GM11168 (cell line): Measurements from ENCODE around the gene PLEKHA8.

ENCODE experiments used
- in situ Hi-C: fragments of 300-500 bp; cut with MboI; formaldehyde crosslinking; loops from one replicate; pipeline ENCODE4 v1.12.0; 2022; ENCODE audit warnings: low sequenced_read_pairs; ENCODE audit not compliant: unreplicated experiment

The PLEKHA8 gene

GRCh38 chr7:30136743-30137485, 108.7 kb downstream of the PLEKHA8 start:
- in situ Hi-C loops: no loop called here

DNA sequence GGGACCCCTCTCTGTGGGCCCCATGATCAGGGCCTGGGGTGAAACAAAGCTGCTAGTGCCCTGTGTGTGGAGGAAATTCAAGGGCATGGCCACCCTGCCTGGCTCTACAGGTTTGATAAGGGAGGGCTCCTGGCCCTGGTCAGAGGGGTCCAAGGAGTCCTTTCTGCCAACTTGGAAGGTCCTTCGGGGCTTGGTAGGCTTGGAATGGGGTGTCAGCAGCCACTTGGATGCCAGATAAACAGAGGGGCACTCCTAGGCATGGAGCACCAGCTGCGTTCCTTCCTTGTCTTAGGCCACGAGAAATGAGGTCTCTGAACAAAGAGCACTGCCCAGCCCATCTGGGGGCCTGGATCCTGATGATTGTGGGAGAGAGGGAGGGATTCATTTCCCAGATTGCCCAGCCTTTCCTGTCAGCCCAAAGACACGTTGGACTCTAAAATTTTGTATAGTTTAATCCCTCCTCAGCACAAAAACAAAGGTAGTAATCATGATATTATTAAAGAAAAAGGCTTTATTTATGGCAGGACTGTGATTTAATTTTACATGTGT, 111.7 kb downstream of the PLEKHA8 start:
- in situ Hi-C loops: no loop called here

- in situ Hi-C loops: no loop called here
These were observed 112.2 kb downstream of the PLEKHA8 start for GRCh38 chr7:30140456-30140855.

GRCh38 chr7:30142710-30143109, 114.5 kb downstream of the PLEKHA8 start:
- in situ Hi-C loops: no loop called here

DNA sequence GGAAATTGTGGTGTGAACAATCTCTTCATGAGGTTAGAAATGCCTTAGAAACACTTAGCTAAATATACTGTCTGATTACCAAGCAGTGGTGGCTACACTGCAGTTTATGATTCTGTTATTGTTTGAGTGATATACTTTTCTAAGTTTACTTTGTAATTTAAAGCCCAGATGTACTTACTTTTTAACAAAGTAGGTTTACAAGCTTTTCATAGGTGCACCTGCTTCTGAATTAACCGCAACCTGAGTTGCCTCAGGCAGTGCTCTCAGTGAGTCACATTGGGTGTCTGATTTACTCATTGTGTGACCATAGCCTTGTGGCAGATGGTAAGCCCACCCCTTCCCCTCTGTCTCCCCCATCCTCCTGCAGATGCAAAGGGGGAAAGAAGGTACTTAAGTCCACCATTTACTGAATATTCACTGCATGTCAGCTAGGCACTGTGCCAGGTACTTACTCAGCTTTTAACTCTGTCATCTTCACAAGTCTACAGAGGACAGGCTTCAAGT, 115.6 kb downstream of the PLEKHA8 start:
- in situ Hi-C loops: no loop called here

DNA sequence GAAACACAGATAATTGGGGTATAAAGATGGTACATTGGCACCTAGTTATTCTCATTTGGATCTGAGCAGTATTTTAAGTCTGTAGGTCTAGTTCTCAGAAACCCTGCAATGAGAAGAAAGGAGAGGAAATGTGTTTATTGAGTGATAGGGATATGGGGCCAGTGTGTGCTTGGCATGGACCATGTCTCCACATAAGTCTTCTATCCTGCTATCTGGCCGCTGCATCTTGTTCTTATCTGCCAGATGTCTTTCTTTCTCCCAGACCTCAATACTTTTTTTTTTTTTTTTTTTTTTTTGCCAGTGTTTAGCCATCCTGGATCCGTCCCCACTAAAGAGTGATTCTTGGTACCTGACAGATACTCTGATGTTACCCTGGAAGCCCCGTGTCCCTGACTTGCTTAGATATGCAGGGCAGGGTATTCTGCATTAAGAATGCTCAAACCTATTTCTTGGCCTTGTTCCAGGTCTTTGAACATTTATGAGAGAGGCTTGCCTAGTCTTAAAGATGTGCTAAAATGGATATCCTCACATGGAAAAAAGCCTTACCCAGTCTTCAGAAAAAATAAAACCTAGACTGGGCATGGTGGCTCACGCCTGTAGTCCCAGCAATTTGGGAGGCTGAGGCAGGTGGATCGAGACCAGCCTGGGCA, 116.6 kb downstream of the PLEKHA8 start:
- in situ Hi-C loops: no loop called here

GRCh38 chr7:30145426-30145970, 117.3 kb downstream of the PLEKHA8 start:
- in situ Hi-C loops: no loop called here

DNA sequence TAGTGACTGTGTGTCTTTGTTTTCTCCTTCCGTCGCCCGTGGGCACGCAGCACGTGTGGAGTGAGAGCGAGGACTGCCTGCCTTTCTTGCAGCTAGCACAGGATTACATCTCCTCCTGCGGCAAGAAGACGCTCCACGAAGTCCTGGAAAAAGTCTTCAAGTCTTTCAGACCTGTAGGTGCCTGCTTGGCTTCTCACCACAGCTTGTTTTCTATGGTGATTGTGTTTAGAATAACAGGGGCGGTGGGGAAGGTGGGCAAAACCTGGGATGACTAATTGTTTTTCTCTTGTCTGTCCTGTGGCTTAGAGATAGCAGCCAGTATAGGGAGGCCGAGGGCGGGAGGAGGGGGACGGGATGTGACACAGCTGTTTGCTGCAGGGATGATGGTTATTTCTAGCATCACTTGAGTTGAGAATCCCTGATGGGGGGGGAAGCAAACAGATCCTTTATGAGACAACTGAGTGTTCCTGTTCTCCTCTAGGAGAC, 118.0 kb downstream of the PLEKHA8 start:
- in situ Hi-C loops: no loop called here

DNA sequence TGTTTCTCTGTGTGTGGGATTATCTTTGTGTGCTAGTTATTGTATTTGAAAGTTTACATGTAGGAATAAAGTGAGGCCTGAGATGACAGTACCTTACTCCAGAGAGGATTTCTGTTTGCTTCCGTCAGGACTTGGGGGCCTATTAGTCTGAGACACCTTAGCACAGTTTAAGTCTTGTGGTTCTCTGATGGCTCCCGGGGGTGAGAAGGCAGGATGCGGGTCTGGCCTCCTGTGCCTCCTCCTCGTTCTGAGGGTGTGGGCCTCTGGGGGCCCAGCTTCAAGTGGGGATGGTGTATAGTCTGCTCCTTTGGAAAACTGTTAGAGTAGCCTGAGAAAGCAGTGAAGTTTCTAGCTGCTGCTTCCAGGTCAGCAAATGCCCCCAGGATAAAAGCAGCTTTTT, 119.0 kb downstream of the PLEKHA8 start:
- in situ Hi-C loops: no loop called here

GRCh38 chr7:30147785-30148184, 119.6 kb downstream of the PLEKHA8 start:
- in situ Hi-C loops: no loop called here

- in situ Hi-C loops: no loop called here
These were observed 120.2 kb downstream of the PLEKHA8 start for GRCh38 chr7:30148426-30148825.

DNA sequence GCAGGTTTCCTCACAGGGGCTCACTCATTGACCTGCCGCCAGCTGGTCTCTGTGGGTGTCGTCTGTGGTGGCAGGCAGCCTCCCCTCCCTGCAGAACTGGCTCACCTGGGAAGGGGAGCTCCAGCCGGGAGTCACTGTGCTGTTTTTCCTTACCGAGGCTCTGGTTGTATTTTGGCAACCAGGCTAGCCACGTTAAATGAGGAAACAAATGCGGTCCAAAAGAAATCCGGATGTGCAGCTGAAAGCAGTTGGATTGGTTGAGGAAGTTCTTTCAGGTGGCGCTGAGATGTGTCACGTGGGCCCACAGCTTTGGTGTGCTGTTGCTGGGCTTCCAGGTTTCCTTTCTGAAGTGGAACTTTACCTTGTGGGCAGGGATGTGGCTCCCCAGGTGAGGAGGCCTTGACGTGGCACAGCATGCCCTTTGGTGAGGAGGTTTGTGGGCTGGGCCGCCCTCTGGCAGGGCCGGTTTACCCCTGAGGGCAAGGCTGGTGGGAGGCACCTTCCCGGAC, 120.8 kb downstream of the PLEKHA8 start:
- in situ Hi-C loops: no loop called here

DNA sequence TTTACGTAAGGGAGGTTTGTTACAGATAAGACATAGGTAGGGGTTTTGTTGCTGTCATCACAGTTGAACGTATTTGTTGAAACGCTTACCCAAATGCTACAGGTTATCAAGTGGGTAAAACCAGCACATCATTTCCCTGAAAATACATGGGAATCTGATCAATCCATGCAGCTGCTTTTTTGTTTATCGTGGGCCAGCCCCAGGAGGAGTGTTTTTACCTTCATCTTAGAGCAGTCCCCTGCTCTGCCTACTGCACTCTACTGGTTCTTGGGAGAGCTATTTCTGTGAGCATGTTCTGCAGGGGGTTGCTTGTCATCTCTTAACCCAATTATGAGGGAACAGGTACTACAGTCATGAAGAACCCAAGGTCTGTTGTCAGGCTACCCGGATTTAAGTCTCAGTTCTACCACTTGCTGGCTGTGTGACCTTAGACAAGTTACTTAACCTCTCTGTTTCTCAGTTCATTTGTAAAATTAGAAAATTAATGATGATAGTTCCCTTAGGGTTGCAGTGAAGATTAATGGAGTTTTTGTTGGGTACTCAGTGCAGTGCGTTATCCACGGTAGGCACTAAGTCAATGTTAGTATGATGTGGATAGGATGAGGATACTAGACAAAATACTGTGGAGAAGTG, 121.5 kb downstream of the PLEKHA8 start:
- in situ Hi-C loops: loop anchor here (25.0 kb wide), 1 partner anchor 313 kb away; no protein-coding TSS in a partner anchor

DNA sequence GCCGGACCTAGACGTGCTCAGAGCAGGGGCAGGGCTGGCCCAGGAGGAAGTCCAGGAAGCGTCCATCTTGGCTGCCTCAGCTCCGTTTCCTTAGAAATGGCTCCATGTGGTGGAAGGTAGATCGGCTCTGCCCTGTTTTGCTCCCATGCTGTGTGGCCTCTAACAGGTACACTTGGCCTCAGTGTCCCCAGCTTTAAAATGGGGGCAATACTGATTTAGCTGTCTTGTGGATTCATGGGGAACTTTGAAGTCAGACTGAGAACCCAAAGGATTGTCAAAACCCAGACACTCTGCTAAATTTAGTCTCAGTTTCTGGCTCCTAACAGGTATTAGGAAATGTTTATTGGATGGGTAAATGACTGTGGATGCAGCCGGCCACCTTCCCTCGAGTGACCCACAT, 122.5 kb downstream of the PLEKHA8 start:
- in situ Hi-C loops: loop anchor here (25.0 kb wide), 1 partner anchor 312 kb away; no protein-coding TSS in a partner anchor

GRCh38 chr7:30154111-30154587, 125.9 kb downstream of the PLEKHA8 start:
- in situ Hi-C loops: loop anchor here (25.0 kb wide), 1 partner anchor 308 kb away; no protein-coding TSS in a partner anchor

DNA sequence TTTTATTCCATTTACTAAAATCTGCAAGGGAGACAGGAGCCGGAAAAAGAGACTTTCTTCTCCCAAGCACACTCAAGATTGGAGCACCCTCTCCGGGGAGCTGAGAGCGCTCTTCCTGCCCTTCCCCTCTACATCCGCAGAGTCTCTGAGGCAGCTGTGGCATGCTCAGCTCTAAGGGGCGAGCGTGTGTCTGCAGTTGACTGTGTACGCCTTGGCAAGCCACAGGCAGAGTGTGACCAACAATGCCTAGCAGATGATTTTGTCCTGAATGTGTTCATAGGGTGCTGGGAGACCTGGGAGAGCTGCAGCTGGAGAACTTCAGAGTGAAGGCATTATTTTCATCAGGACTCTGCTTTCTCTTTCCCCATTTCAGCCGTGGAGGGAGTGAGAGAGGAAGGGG, 127.3 kb downstream of the PLEKHA8 start:
- in situ Hi-C loops: loop anchor here (25.0 kb wide), 1 partner anchor 307 kb away; no protein-coding TSS in a partner anchor

DNA sequence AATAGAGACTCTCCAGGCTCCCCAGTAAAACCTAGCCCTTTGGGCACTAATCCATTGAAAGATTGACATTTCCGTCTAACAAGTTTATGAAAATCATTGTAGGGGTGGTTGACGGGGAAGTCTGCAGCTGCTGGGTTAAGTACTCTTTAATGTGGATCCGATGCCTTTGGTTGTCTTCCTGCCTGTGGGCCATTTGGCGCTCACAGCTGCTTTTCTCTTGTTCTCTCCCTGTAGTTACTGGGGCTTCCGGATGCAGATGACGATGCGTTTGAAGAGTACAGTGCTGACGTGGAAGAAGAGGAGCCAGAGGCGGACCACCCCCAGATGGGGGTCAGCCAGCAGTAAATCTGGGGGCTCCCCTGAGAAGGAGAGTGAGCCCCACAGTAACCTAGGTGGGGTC, 129.0 kb downstream of the PLEKHA8 start:
- in situ Hi-C loops: loop anchor here (25.0 kb wide), 1 partner anchor 305 kb away; no protein-coding TSS in a partner anchor

GRCh38 chr7:30159163-30159562, 131.0 kb downstream of the PLEKHA8 start:
- in situ Hi-C loops: loop anchor here (25.0 kb wide), 1 partner anchor 303 kb away; no protein-coding TSS in a partner anchor

DNA sequence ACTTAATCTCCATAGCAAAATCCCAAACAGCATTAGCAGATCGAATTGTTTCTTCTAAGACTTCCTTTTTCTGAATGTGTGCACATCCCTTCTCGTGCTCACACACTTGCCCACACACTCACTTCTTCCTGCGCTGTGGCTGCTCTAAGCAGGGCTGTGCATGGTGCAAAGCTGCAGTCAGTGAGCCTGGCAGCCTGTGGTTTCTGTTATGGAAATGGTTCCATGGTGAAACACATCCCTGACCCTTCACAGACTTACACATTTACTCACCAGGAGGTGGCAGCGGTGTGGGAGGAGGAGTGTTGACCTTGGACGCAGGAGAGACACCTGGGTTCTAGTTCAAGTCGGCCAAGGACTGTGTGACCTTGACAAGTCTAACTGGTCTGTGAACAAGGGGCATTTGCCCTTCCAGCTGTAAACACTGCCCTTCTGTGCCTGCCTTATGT, 131.5 kb downstream of the PLEKHA8 start:
- in situ Hi-C loops: loop anchor here (25.0 kb wide), 1 partner anchor 303 kb away; no protein-coding TSS in a partner anchor
